SK-N-SH treated with all-trans-retinoic acid at 6 μM for 48 hours (cell line): ENCODE results near the gene OPTN.
"Not testable (repeated sequence)": the region's sequence is repeated elsewhere in the genome, so short reads cannot be mapped to it uniquely, and the experiment has no call there.

Experiments used
- ATAC-seq: fragments of 200-7000 bp; cut with Tn5 transposase; 3 replicates; pipeline ENCODE4 v1.9.1; 2020; ENCODE audit warnings: mild to moderate bottlenecking, moderate library complexity
- ARNTL ChIP-seq: fragments of 450-650 bp; formaldehyde crosslinking; IDR thresholded peaks from 2 replicates; pipeline ENCODE4 v1.5.0; 2020; ENCODE audit warnings: low read depth, mild to moderate bottlenecking, moderate library complexity, borderline replicate concordance
- CREB5 ChIP-seq: fragments of 250-450 bp; sonication (Bioruptor Pico); IDR thresholded peaks from 2 replicates; pipeline ENCODE4 v1.5.1; 2020; ENCODE audit warnings: low read depth, mild to moderate bottlenecking, moderate library complexity
- CSDC2 ChIP-seq: fragments of 250-450 bp; sonication (Bioruptor Pico); IDR thresholded peaks from 2 replicates; pipeline ENCODE4 v1.5.0; 2020; ENCODE audit warnings: mild to moderate bottlenecking, moderate library complexity
- CSRNP3 ChIP-seq: fragments of 250-450 bp; sonication (Bioruptor Pico); IDR thresholded peaks from 2 replicates; pipeline ENCODE4 v1.5.1; 2021; ENCODE audit warnings: mild to moderate bottlenecking, moderate library complexity
- ESRRG ChIP-seq: fragments of 250-450 bp; sonication (Bioruptor Pico); IDR thresholded peaks from 2 replicates; pipeline ENCODE4 v1.6.1; 2021; ENCODE audit warnings: mild to moderate bottlenecking
- GLIS3 ChIP-seq: fragments of 250-450 bp; sonication (Bioruptor Pico); IDR thresholded peaks from 2 replicates; pipeline ENCODE4 v1.5.0; 2020; ENCODE audit warnings: mild to moderate bottlenecking, moderate library complexity
- ISL1 ChIP-seq: fragments of 250-450 bp; sonication (Bioruptor Pico); IDR thresholded peaks from 2 replicates; pipeline ENCODE4 v2.1.2; 2022; ENCODE audit warnings: mild to moderate bottlenecking, moderate library complexity
- OSR1 ChIP-seq: fragments of 250-450 bp; sonication (Bioruptor Pico); IDR thresholded peaks from 2 replicates; pipeline ENCODE4 v1.8.0; 2022; ENCODE audit warnings: moderate library complexity, mild to moderate bottlenecking, inconsistent platforms
- PATZ1 ChIP-seq: fragments of 250-450 bp; sonication (Bioruptor Pico); IDR thresholded peaks from 2 replicates; pipeline ENCODE4 v1.8.0; 2020; ENCODE audit warnings: mild to moderate bottlenecking, moderate library complexity, borderline replicate concordance
- PPARA ChIP-seq: fragments of 250-450 bp; sonication (Bioruptor Pico); IDR thresholded peaks from 2 replicates; pipeline ENCODE4 v1.5.0; 2020; ENCODE audit warnings: mild to moderate bottlenecking, borderline replicate concordance
- RARB ChIP-seq: fragments of 250-450 bp; sonication (Bioruptor Pico); IDR thresholded peaks from 2 replicates; pipeline ENCODE4 v1.8.0; 2021; ENCODE audit warnings: mild to moderate bottlenecking, moderate library complexity
- SNAI2 ChIP-seq: fragments of 250-450 bp; sonication (Bioruptor Pico); IDR thresholded peaks from 2 replicates; pipeline ENCODE4 v1.5.0; 2020; ENCODE audit warnings: mild to moderate bottlenecking, moderate library complexity
- TCF4 ChIP-seq: fragments of 250-450 bp; sonication (Bioruptor Pico); IDR thresholded peaks from 2 replicates; pipeline ENCODE4 v1.8.0; 2021; ENCODE audit warnings: mild to moderate bottlenecking, moderate library complexity, borderline replicate concordance
- TSHZ2 ChIP-seq: fragments of 250-450 bp; sonication (Bioruptor Pico); IDR thresholded peaks from 2 replicates; pipeline ENCODE4 v1.5.0; 2020; ENCODE audit warnings: mild to moderate bottlenecking, moderate library complexity
- ZC3H10 ChIP-seq: fragments of 250-450 bp; sonication (Bioruptor Pico); IDR thresholded peaks from 2 replicates; pipeline ENCODE4 v1.5.1; 2021; ENCODE audit warnings: mild to moderate bottlenecking, moderate library complexity
- ZFP3 ChIP-seq: fragments of 250-450 bp; sonication (Bioruptor Pico); IDR thresholded peaks from 2 replicates; pipeline ENCODE4 v1.5.0; 2020; ENCODE audit warnings: mild to moderate bottlenecking, moderate library complexity
- ZNF70 ChIP-seq: fragments of 450-650 bp; formaldehyde crosslinking; IDR thresholded peaks from 2 replicates; pipeline ENCODE4 v1.5.0; 2020; ENCODE audit warnings: mild to moderate bottlenecking, moderate library complexity
- ZNF8 ChIP-seq: fragments of 450-650 bp; formaldehyde crosslinking; IDR thresholded peaks from 2 replicates; pipeline ENCODE4 v1.5.0; 2020; ENCODE audit warnings: mild to moderate bottlenecking, moderate library complexity

Gene OPTN

GRCh38 chr10:13092291-13093102, 7.5 kb upstream of the OPTN start (continued):
- TF ChIP-seq CREB5 (CRISPR knock-in tag) (no peak), TCF4 (no peak), CSRNP3 (CRISPR knock-in tag) (no peak), OSR1 (CRISPR knock-in tag) (no peak), GLIS3 (CRISPR knock-in tag) (no peak), RARB (CRISPR knock-in tag) (no peak), PPARA (CRISPR knock-in tag) (no peak), ISL1 (CRISPR knock-in tag) (no peak)

GRCh38 chr10:13094082-13094481, 5.9 kb upstream of the OPTN start:
- not testable (repeated sequence) for ATAC-seq

GRCh38 chr10:13095094-13095493, 4.9 kb upstream of the OPTN start:
- TF ChIP-seq ZNF8 (no peak), CREB5 (CRISPR knock-in tag) (no peak), TSHZ2 (CRISPR knock-in tag) (no peak), ZFP3 (CRISPR knock-in tag) (no peak), PPARA (CRISPR knock-in tag) (no peak), PATZ1 (no peak), ZC3H10 (CRISPR knock-in tag) (no peak), OSR1 (CRISPR knock-in tag) (no peak), GLIS3 (CRISPR knock-in tag) (no peak), CSRNP3 (CRISPR knock-in tag) (no peak), ZNF70 (CRISPR knock-in tag) (no peak), SNAI2 (CRISPR knock-in tag) (no peak)
- TF ChIP-seq, all 23 proteins: peak for 0
- no peak for ATAC-seq

GRCh38 chr10:13095929-13096328, 4.0 kb upstream of the OPTN start:
- no peak for ATAC-seq
- TF ChIP-seq PATZ1 = no peak
- TF ChIP-seq ISL1 (CRISPR knock-in tag) = no peak
- TF ChIP-seq ZNF8 = no peak
- TF ChIP-seq CSDC2 (CRISPR knock-in tag) = no peak
- no peak for TF ChIP-seq ARNTL (CRISPR knock-in tag)
- no peak for TF ChIP-seq TSHZ2 (CRISPR knock-in tag)
- TF ChIP-seq GLIS3 (CRISPR knock-in tag) = no peak
- TF ChIP-seq RARB (CRISPR knock-in tag) = no peak
- TF ChIP-seq ZFP3 (CRISPR knock-in tag) = no peak
- TF ChIP-seq OSR1 (CRISPR knock-in tag) = no peak
- no peak for TF ChIP-seq ESRRG (CRISPR knock-in tag)
- TF ChIP-seq SNAI2 (CRISPR knock-in tag) = no peak
- no peak for TF ChIP-seq PPARA (CRISPR knock-in tag)
